GM21737 (cell line): ENCODE measurements around the gene SECTM1.
"Not testable (repeated sequence)": the region's sequence is repeated elsewhere in the genome, so short reads cannot be mapped to it uniquely, and the experiment has no call there.

Experiments used
- ATAC-seq: cut with Tn5 transposase; IDR thresholded peaks from one replicate; pipeline ENCODE4 v1.9.1; 2021; ENCODE audit warnings: mild to moderate bottlenecking, moderate library complexity; ENCODE audit not compliant: unreplicated experiment

The SECTM1 gene

DNA sequence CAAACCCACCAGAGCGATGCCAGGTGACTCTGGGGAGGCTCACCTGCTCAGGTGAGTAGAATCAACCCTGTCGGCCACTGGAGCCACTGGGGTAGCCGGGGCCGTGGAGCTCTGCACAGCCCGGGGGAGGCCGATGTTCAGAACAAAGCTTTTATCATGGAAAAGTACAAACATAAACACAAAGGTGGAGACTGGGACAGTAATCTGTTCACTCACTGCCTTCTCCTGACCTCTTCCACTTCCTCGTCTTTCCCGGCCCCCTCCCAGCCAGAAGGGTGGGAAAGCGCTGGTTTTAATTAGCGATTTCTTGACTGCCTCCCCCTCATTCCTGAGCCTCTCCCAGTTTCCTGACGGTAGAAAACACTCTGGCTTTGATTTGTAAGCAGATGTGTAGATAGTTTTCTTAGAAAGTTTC, 15.7 kb upstream of the SECTM1 start:
- ATAC-seq: no peak

DNA sequence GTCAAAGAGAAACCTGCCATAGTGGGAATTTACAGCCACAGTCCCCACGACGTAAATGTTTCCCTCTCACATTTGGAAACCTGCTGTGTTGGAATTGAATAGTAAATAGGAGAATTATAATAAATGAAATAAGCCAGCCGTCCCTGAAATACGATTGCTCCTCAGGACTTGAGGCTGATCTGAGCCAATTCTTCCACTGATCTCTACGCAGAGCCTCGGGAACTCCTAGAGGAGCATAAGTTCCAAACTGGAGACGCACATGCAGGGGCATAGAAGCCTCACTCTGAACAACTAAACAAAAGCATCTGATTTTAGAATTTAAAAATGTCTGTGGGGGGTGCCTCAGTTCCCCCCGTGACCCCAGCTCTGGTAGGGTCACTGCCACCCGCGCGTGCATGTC, 15.3 kb upstream of the SECTM1 start:
- no peak for ATAC-seq

DNA sequence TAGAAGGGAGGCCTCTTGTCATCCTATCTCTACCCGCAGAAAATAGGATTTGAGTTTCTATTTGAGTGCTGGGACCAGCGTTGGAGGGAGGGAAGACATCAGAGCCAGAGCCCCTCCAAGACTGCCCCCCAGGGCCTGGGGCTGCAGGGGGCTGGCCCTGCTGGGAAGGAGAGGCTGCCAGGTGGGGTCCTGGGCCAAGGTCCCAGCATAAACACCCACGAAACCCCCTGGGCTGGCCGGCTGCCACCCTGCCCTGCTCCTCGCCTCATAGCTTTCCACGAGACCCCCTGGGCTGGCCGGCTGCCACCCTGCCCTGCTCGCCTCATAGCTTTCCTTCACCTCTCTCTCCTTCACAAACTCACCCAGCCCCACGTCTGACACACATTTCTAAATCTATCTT, 14.9 kb upstream of the SECTM1 start:
- no peak for ATAC-seq

DNA sequence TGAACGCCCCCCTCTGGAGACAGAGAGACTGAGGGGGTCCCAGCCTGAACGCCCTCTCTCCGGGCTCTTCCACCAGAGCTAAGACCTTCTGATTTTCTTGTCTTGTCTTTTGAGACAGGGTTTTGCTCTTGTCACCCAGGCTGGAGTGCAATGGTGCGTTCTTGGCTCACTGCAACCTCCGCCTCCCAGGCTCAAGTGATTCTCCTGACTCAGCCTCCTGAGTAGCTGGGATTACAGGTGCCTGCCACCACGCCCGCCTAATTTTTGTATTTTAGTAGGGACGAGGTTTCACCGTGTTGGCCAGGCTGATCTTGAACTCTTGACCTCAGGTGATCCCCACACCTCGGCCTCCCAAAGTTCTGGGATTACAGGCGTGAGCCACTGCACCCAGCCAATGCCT, 14.4 kb upstream of the SECTM1 start:
- ATAC-seq: not testable (repeated sequence)

DNA sequence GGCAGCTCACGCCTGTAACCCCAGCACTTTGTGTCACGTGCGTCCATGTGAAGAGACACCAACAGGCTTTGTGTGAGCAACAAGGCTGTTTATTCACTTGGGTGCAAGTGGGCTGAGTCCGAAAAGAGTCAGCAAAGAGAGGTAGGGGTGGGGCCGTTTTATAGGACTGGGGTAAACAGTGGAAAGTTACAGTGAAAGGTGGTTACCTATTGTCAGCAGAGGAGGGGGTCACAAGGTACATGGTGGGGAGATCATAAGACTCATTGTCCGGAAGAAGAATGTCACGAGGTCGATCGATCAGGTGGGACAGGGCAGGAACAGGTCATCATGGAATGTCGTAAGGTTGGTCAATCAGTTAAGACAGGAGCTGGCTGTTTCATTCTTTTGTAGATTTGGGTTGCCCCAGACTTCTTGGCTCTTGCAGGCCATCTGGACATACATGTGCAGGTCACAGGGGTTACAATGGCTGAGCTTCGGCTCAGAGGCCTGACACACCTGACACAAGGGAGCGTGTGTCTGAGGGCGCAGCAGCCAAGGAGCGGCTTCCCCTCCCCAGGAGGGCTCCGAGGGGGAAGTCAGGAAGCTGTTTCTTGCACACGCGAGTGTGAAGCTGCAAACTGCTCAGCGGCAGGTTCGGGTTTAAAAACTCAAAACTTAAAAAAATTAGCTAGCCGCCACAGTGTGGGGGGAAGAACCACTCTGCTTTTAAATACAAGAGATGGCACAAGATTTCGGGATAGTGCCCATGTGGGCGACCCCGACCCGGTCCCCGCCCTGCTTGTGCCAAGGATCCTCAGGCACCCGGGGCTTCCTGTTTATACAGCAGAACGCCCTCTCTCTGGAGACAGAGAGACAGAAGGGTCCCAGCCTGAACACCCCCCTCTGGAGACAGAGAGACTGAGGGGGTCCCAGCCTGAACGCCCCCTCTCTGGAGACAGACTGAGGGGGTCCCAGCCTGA, 13.1 kb upstream of the SECTM1 start:
- ATAC-seq: no peak

DNA sequence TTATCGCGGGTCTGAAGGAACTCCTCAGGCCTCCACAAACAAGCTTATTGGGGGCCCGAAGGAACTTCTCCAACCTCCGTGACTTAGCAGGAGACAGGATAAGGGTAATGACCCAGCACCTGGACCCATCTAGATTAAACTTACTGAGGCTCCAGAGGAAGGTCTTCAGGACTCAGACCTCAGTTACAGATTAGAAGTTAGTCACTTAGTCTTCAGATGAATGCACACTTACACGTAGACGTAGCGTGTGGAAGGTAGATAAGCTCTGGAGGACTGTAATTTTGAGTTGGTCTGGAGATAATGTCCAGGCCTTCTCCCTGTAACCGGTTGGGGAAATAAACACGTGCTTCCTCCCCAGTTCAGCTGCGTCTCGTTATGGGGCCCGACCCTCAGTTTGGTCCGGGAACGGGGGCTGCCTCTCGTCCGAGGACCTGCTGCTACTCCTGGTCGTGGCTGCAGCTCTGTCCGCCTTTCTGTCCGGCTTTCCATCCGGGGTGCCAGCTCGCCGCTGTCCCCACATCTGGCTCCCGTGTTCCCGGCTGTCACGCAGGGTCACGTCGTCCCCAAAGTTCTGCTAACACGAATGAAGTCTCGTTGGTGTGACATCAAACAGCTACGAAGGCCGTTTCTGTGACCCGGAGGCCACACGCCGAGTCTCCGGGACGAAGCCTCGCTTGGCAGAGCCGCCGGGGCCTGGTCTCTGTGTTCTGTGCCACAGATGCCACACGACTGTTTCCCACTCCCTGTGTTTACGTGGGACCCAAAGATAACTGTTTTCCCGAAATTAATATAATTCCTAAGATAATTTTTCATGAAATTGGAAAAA, 11.8 kb upstream of the SECTM1 start:
- no peak for ATAC-seq

DNA sequence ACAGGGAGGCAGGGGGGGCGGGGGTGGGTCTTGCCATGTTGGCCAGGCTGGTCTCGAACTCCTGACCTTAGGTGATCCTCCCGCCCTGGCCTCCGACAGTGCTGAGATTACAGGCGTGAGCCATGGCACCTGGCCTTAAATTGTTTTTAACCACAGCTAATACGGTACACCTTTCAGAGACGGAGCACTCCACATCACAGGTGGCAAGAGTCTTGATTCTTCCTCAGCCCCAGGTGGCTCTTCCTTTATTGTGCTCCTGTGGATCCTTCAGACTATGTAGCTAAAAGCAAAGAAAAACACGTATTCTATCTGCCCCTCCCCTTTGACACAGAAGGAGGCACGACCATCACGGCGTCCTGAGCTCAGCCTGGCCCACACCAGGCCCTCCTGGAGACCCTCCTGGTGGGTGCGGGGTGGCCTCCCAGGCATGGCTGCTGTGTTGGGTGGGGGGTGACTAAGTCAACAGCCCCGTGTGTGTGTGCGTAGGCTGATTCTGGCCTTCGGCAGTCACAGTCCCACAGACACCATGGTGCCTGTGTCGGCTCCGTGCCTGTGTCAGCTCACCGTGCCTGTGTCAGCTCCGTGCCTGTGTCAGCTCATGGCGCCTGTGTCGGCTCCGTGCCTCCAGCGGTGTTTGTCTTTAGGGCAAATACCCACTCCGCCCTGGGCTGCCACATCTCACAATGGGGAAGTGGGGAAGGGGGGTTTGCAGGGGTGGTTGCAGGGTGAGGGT, 10.8 kb upstream of the SECTM1 start:
- ATAC-seq: no peak

DNA sequence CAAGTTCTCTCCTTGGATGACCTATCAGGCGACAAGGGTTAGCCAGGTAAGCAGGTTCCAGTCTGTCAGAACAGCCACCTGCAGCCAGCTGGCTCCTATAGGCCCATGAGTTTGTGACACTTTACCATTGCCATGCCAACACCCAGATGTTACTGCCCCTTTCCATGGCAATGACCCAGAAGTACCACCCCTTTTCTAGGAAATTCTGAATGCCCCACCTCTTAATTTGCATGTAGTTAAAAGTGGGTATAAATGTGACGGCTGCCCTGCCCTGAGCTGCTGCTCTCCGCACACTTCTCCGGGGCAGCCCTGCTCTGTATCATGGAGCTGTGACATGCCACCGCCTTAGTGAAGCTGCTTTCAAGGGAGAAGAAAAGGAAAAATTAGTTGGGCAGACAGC, 10.0 kb upstream of the SECTM1 start:
- no peak for ATAC-seq

DNA sequence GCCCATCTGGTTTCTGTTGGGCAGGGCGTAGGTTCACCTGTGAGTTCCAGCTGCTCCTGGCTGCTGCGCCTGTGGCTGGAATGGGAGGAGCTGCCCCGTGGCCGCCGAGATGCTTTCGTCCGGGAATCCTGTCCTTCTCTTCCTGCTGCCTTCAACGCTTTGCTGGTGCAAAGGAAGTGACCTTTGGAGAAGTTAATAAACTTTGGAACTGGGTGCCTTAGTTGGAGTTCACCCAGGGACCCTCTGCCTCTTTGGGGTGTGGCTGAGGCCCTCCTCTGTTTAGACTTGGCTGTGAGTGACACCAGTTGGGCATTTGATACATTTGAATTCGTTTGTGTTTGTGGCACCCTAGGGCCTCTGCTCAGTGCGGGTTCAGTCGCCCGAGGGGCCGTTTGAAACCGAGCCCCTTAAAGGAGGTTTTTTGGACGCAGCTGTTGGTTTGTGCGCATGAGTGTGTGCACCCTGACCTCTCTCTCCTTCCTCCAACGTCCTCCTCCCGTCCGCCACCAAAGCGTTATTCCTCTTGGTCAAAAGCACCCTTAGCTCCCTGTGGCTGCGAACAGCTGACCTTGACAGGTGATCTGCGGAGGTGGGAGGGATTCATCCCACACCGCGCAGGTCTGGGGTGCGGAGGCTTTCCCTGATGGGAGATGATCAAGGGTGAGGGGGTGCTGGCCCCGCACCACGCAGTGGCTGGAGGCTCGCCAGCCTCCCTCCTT, 9.0 kb upstream of the SECTM1 start:
- no peak for ATAC-seq

DNA sequence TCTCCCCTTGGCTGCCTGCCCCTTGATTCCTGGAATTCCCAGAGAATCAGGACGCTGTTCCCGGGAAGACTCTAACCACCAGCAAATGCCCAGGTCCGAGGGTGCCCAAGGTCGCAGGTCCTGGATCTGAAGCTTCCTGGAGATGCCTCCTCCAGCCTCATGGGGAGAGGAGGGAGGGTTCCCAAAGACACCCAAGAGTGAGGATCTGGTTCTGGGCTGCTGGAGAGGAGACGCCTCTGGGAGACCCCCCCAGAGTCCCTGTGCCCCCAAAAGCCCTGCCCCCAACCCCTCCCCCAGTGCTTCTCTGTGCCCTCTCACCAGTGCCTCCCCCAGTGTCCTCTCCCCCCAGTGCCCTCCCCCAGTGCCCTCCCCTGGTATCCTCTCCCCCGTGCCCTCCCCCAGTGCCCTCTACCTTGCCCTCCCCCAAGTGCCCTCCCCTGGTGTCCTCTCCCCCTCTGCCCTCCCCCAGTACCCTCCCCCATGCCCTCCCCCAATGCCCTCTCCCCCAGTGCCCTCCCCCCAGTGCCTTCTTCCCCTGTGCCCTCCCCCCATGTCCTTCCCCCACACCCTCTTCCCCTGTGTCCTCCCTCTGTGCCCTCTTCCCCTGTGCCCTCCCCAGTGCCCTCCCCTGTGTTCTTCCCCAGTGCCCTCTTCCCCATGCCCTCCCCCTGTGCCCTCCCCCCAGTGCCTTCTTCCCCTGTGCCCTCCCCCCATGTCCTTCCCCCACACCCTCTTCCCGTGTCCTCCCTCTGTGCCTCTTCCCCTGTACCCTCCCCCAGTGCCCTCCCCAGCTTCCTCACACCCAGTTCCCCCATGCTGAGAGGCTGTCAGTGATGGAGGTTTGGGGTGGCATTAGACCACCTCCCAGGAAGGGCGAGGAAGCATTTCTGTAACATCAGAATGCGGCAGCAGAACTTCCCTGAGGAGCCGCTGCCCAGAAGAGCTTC, 6.3 kb upstream of the SECTM1 start:
- no peak for ATAC-seq

DNA sequence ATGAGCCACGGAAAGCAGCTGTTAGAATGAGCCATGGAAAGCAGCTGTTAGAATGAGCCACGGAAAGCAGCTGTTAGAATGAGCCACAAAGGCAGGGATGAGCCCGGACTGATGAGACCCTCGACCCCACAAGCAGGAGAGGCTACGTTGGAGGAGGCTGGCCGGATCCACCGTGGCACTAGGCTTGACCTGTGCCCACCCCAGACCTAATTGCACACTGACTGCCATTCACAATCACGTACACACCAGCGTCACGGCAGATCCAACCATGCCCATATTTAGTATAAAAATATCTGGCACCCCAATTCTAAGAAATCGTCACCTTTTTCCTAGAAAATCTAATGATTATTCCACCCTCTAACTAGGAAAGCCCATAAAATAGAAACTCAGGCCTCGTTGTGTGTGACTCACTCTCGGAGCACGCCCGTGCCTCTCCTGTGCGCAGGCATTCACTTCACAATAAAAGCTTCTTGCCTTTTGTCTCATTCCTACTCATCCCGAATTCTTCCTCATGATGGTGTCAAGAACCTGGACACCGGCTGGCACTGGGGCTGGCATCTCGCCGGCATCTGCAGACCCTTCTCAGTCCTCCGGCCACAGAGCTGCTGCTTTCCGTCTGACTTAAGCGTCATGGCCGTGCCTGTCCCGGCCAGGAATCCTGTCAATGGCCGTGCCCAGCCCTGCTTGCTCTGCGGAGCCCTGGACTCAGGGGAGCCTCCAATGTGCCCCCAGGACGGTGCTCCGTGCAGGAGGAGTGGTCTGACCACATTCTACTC, 5.5 kb upstream of the SECTM1 start:
- ATAC-seq: no peak

DNA sequence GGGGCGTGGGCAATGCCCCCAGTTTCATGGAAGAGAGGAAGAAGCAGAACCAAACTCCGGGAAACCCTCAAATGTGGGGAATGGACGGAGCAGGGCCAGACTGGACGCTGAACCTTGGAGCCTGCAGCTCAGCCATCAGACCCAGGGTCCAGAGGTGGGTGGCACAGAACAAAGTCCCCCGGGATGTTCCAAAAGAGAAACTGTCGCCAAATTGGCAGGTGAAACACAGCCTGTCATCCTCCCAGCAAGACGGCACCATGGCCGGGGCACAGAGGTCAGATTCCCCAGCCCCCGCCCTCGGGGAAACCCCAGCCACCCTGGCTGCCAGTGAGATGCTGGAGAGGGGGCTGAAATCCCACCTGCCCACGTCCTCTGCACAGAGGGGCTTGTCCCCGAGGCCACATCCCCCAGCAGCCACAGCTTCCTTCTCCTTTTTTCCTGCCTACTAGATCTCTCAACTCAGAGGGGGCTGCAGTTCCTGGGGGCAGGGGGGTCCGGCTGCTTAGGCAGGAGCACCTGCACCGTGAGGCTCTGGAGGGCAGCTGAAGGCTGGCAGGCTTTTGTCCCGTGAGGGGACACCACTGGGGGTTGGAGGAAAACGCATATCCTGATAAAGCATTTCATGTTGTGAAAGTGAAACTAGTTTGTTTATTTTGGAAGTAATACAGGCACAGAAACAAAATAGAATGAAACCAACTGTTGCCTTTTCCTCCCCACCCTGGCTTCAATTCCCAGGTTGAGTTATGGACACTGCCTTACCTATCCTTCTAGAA, 1.2 kb upstream of the SECTM1 start:
- no peak for ATAC-seq

DNA sequence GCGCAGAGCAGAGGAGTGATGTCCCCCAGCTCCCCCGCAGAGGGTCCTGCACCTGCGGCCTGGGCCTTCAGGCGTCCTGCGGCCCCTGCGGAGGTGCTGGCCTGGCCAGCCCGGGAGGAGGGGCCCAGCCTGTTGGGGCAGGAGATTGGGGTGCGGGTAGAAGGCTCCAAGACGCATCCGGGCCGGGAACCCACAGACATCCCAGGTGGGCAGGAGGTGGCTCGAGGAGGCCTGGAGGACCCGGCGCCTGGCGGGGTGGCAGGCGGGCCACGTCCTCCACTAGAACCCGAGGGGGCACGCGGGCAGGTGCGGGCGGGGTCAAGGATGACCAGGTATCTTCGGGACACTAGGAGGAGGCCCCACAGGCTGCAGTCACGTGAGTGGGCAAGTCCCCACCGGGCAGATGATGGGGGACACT, 647 bp upstream of the SECTM1 start:
- no peak for ATAC-seq

DNA sequence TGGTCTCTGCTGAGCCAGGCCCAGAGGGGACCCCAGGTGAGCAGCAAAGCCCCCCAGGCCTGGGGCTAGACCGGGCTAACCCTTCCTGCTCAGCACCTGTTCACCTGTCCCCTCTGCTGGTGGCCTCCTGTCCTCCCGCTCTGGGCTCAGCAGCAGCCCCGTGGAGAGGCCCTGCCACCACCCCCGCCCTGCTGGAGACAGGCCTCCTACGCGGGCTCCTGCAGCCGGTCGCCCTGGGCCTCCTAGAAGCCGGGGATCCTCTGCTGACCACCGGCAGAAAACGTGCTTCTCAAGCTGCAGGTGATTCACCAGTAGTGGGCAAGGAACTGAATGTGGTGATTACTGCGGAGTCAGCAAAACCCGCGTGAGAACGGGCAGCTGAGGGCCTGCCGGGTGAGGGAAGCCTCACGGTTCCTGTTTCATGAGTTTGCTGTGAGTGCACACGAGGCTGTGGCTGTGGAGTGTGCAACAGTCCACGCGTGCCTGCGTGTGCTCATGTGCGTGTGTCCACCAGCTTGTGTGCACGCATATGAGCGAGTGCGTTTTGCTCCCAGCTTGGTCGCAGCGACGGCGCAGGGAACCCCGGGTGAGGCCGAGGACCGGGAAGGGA, 792 bp downstream of the SECTM1 start:
- ATAC-seq: no peak

DNA sequence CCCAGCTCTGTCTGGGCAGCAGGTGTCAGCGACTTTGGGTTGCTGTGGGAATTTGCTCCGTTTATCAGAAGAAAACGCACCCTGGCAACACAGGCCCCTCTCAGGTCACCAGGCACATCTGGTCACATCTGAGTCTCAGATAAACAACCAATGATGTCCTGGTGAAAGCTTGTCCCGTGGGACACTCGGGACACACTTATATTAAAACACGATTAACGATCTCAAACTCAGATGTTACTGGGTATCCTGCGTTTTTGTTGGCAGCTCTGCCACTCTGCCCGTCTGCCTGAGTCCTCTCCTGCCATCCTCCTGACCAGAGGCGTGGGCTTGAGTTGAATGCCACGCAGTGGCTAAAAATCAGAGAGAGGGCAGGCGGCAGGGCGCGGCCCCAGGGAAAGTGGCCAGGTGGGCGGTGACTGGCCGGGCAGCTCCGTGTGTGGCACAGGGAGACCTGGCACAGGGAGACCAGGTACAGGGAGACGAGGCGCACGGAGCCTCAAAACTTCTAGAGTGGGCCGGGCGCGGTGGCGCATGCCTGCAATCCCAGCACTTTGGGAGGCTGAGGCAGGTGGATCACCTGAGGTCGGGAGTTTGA, 2.1 kb downstream of the SECTM1 start:
- no peak for ATAC-seq

DNA sequence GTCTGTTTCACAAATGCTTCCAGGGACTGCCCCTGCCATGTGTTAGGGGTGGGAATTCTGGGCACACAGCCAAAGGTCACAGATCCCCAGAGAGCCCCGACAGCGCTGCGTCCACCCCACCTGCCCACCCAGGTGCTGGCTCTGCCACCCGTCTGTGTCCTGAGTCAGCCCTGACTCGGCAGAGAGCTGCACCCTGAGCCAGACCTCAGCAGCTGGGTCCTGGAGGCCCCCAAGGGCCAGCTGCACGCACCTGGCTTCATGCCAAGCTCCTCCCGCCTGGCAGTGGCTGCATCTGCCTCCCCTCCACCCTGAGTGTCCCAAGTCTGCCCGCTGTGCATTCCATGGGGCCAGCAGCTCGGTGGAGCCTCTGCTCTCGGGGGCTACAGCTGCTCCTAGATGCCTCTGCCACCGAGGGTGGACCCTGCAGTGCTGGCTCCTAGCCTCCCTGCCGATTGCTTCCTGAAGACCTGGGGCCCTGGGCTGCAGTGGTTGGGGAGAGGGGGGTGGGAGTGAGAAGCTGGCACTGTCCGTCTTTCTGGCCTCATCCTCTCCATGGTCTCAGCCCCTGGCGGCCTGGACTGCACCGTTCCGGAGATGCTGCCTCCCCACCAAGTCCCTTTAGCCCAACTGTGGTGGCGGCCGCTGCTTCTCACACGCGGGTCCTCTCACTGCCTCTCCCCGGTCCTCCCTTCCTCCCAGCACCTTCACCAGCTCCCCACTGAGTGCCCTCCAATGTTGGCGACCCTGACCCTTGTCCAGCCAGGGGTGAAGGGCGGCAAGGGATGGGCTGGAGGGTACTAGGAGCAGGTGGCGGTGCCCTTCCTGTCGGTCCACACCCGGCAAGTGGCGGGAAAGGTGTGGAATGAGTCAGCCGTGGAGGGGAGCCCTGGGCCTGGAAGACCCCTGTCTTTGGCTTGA, 3.0 kb downstream of the SECTM1 start:
- no peak for ATAC-seq
